K562 (cell line): ENCODE results near the gene TACSTD2. TPM values are rescaled to one million over a fixed set of nuclear protein-coding genes. Genes with fewer than 3 reads are reported as not detected.
A peak's percentile ranks its signal among the peaks of the same experiment; 100 is the strongest.

Experiments
- ATAC-seq: fragments of 200-7000 bp; cut with Tn5 transposase; 3 replicates; pipeline ENCODE4 v1.9.1; 2020; ENCODE audit warnings: moderate library complexity
- BruUV-seq: library from RNA; stranded (reverse); fragments of 400-500 nt; replicated peaks from 2 replicates; lab custom pipeline; 2021; lab: Mats Ljungman, UMichigan
- CTCF ChIA-PET: fragments of 300-600 bp; formaldehyde crosslinking; extraction: SDS; loops from one replicate; lab custom pipeline; 2021; ENCODE audit warnings: low intra/inter-chr PET ratio; lab: Yijun Ruan, JAX
- POLR2A ChIA-PET: fragments of 300-600, 350-650 bp; sonication (Branson Sonifier 250); formaldehyde crosslinking; extraction: SDS; loops from one replicate; lab custom pipeline; 2021; ENCODE audit warnings: antibody characterized with exemption, inconsistent platforms; lab: Yijun Ruan, JAX
- DNase-seq, 4 experiments: peaks; one replicate each; pipeline versions ENCODE4 v3.0.0 to v3.0.0-alpha.2; 2011 to 2018; ENCODE audit warnings: low spot score in 3 of 4, mixed read lengths in 3 of 4; ENCODE audit errors: extremely low read depth in 1 of 4
- FAIRE-seq: peaks from 2 replicates; lab custom pipeline; 2011; peaks lifted over from hg19 to GRCh38; lab: Jason Lieb, UNC
- H2AFZ ChIP-seq: 2 replicates; pipeline ENCODE4 v1.6.0; 2011; ENCODE audit warnings: low read depth, low read length, control low read depth, inconsistent platforms
- H3K27ac ChIP-seq: fragments of 200-600 bp; 3 replicates; pipeline ENCODE4 v1.8.0; 2011; ENCODE audit warnings: low read depth, mild to moderate bottlenecking, control low read depth, inconsistent platforms, low read length, moderate library complexity, mixed read lengths; ENCODE audit errors: extremely low read depth
- H3K27me3 ChIP-seq, 2 experiments: fragments of 300-600 bp in 1 of 2; 2 replicates in 1 of 2; 3 replicates in 1 of 2; pipeline versions ENCODE4 v1.6.0 to v1.8.0; 2011; ENCODE audit warnings: inconsistent platforms in 2 of 2, low read length in 2 of 2, mild to moderate bottlenecking in 1 of 2, mixed read lengths in 1 of 2, moderate library complexity in 1 of 2; ENCODE audit not compliant: control insufficient read depth in 2 of 2, insufficient read depth in 2 of 2
- H3K36me3 ChIP-seq: fragments of 300-600 bp; 3 replicates; pipeline ENCODE4 v1.8.0; 2011; ENCODE audit warnings: mild to moderate bottlenecking, low read length, inconsistent platforms; ENCODE audit not compliant: control insufficient read depth, insufficient read depth
- H3K4me1 ChIP-seq, 2 experiments: fragments of 200-600 bp in 1 of 2; replicated peaks in 1 of 2; 2 replicates in 1 of 2; 3 replicates in 1 of 2; pipeline versions ENCODE4 v1.5.1 to v1.8.0; 2011; ENCODE audit warnings: inconsistent platforms in 2 of 2, low read length in 2 of 2, mild to moderate bottlenecking in 1 of 2, mixed read lengths in 1 of 2, moderate library complexity in 1 of 2; ENCODE audit not compliant: control insufficient read depth in 2 of 2, insufficient read depth in 2 of 2
- H3K4me2 ChIP-seq: 2 replicates; pipeline ENCODE4 v1.6.1; 2011; ENCODE audit warnings: low read length, control low read depth, inconsistent platforms, mixed read lengths; ENCODE audit not compliant: insufficient read depth
- H3K4me3 ChIP-seq: fragments of 200-600 bp; sonication (generic), shearing (Covaris generic); 2 replicates; pipeline ENCODE4 v1.5.1; 2016; ENCODE audit warnings: control low read depth, inconsistent platforms
- H3K79me2 ChIP-seq: fragments of 200-600 bp; 3 replicates; pipeline ENCODE4 v1.8.0; 2011; ENCODE audit warnings: low read length, inconsistent platforms; ENCODE audit not compliant: control insufficient read depth, insufficient read depth
- H3K9ac ChIP-seq, 2 experiments: 2 replicates each; pipeline versions ENCODE4 v1.6.0 to v1.6.1; 2011; ENCODE audit warnings: low read depth in 2 of 2, low read length in 2 of 2, control low read depth in 1 of 2, inconsistent platforms in 1 of 2, mild to moderate bottlenecking in 1 of 2, mixed read lengths in 1 of 2; ENCODE audit not compliant: insufficient read depth in 1 of 2
- H3K9me1 ChIP-seq: one replicate; pipeline ENCODE4 v1.6.0; 2011; ENCODE audit warnings: inconsistent platforms, mild to moderate bottlenecking, low read length, moderate library complexity; ENCODE audit not compliant: control insufficient read depth, insufficient read depth
- H3K9me3 ChIP-seq: replicated peaks from 2 replicates; pipeline ENCODE4 v1.5.1; 2011; ENCODE audit warnings: low read depth, low read length, inconsistent platforms; ENCODE audit not compliant: control insufficient read depth, insufficient read depth
- H4K20me1 ChIP-seq: replicated peaks from 2 replicates; pipeline ENCODE4 v1.6.1; 2011; ENCODE audit warnings: low read length, inconsistent platforms, mixed read lengths; ENCODE audit not compliant: control insufficient read depth, insufficient read depth
- CBFA2T3 ChIP-seq: fragments of 450-650 bp; IDR thresholded peaks from 2 replicates; pipeline ENCODE4 v1.6.1; 2017
- MEIS2 ChIP-seq: fragments of 450-650 bp; IDR thresholded peaks from 2 replicates; pipeline ENCODE4 v1.6.1; 2014; ENCODE audit warnings: mild to moderate bottlenecking; ENCODE audit not compliant: partially characterized antibody
- PBX2 ChIP-seq, 2 experiments: IDR thresholded peaks in 1 of 2; conservative IDR thresholded peaks in 1 of 2; 2 replicates each; pipeline ENCODE4 v1.6.1; 2016; ENCODE audit warnings: low read depth in 2 of 2, mild to moderate bottlenecking in 1 of 2, missing compliant biosample characterization in 1 of 2, missing genetic modification characterization in 1 of 2, moderate library complexity in 1 of 2
- SMARCA4 ChIP-seq: fragments of 450-650 bp; IDR thresholded peaks from 2 replicates; pipeline ENCODE4 v1.6.1; 2016
- WGBS: fragments of 100-300 bp; shearing (Covaris generic); methylation state at CpG from one replicate; pipeline ENCODE4 v1.1.6; 2016; ENCODE audit warnings: low coverage, mixed read lengths; ENCODE audit not compliant: insufficient coverage; ENCODE audit errors: missing lambda C conversion rate; 5-methylcytosine and 5-hydroxymethylcytosine counted together
- in situ Hi-C: fragments of 300-500 bp; cut with MboI; formaldehyde crosslinking; loops from 4 replicates; pipeline ENCODE4 v1.15.0; 2018; ENCODE audit warnings: inconsistent platforms, mixed read lengths
- intact Hi-C: fragments of 100-400 bp; cut with micrococcal nuclease; formaldehyde crosslinking; loops from 2 replicates; pipeline ENCODE4 v1.14.2; 2022
- polyA plus RNA-seq, 8 experiments: library from polyadenylated mRNA; depleted of rRNA in 4 of 8; stranded (reverse) in 5 of 8; unstranded in 3 of 8; fragments of >200 nt; fragmentation: Nextera tagmentation in 2 of 8; fragmentation: Illumina TruSeq in 1 of 8; extraction: Ambion mirVana in 2 of 8; extraction: Trizol in 1 of 8; gene quantifications; 2 replicates each; pipeline versions ENCODE4 v1.2.1 to v1.2.3, GENCODE V29; 2011 to 2014; ENCODE audit warnings: inconsistent platforms in 1 of 8, missing spikeins in 1 of 8
- total RNA-seq, 7 experiments: library from RNA; depleted of rRNA in 6 of 7; stranded (reverse); fragments of >200 nt in 6 of 7; fragmentation: Illumina TruSeq in 2 of 7; extraction: Trizol in 2 of 7; gene quantifications; 2 replicates each; pipeline versions ENCODE4 v1.2.1 to v1.2.3, GENCODE V29; 2011 to 2021; ENCODE audit warnings: low replicate concordance in 1 of 7

The TACSTD2 gene
- total and polyA plus RNA-seq, 9 of the 15 experiments (the other 6 are each of a cell fraction or from before 2014, with no cell fraction given), result 0.04 to 0.31 TPM; not detected in 7

DNA sequence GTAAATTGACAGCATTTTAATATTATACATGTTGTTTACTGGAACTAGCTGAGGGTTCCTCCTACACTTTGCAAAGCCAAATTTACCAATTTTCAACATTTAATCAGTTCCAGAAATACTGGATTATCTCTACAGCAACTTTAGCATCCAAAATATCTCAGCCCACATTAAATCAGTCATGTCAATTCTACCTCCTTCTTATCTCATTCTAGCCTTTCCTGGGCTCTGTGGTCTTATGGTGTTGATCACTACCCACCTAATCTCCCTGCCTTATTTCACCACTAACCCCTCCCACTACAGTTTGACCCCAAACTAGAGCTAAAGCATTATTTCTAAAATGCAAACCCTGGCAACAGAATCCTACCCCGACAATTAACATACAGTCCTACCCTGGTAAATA lies 33.8 kb downstream of the TACSTD2 start:
- peaks cover 13% of the 10 kb centered on the region for H3K79me2 ChIP-seq
- FAIRE-seq, result no peak
- H3K9ac ChIP-seq, result no peak overlapping the region
- in situ Hi-C loops, result no loop called here
- TF ChIP-seq SMARCA4 (no peak), CBFA2T3 (peak; percentile 53), PBX2 (CRISPR knock-in tag; IDR thresholded peaks at IDR 0.05; ENCODE audit: low read depth) (no peak), PBX2 (tag; conservative IDR thresholded peaks at IDR 0.05; ENCODE audit: low read depth) (peak; percentile 22; the same call in 1 of the 2 replicates), MEIS2 (peak; percentile 41)
- TF ChIP-seq, all 486 proteins: peak for 3
- DNase-seq (no peak), ATAC-seq (no peak)
- Histone ChIP-seq H3K4me2 (no peak overlapping the region), H3K9me3 (no peaks in the 10 kb centered on the region), H3K9me1 (no peaks in the 10 kb centered on the region), H3K4me3 (no peak overlapping the region), H3K27me3 (no peaks in the 10 kb centered on the region), H4K20me1 (no peaks in the 10 kb centered on the region), H3K4me1 (peaks cover 0 to 5% of the 10 kb centered on the region in 2 experiments; a peak in 2 of 5 replicates), H3K36me3 (no peaks in the 10 kb centered on the region), H2AFZ (no peak overlapping the region), H3K27ac (no peak overlapping the region)
- ChIA-PET CTCF (no interaction called here), POLR2A (interaction anchor here (0.6 to 1.3 kb wide), 2 partner anchors 10 to 139 kb away, joined by 3 to 4 read pairs; no protein-coding TSS in a partner anchor)
- intact Hi-C loops, result no loop called here
- no TSS peak for BruUV-seq
- 58% methylated on average over 1 of the region's 1 CpG for WGBS
